K562 (cell line): Measurements from ENCODE around the gene ATF4. TPM values are rescaled to one million over a fixed set of nuclear protein-coding genes. Genes with fewer than 3 reads are reported as not detected.

Source experiments
- ATAC-seq: fragments of 200-7000 bp; cut with Tn5 transposase; 3 replicates; pipeline ENCODE4 v1.9.1; 2020; ENCODE audit warnings: moderate library complexity
- BruUV-seq: library from RNA; stranded (reverse); fragments of 400-500 nt; replicated peaks from 2 replicates; lab custom pipeline; 2021; lab: Mats Ljungman, UMichigan
- CTCF ChIA-PET: fragments of 300-600 bp; formaldehyde crosslinking; extraction: SDS; loops from one replicate; lab custom pipeline; 2021; ENCODE audit warnings: low intra/inter-chr PET ratio; lab: Yijun Ruan, JAX
- POLR2A ChIA-PET: fragments of 300-600, 350-650 bp; sonication (Branson Sonifier 250); formaldehyde crosslinking; extraction: SDS; loops from one replicate; lab custom pipeline; 2021; ENCODE audit warnings: antibody characterized with exemption, inconsistent platforms; lab: Yijun Ruan, JAX
- DNase-seq, 4 experiments: peaks; one replicate each; pipeline versions ENCODE4 v3.0.0 to v3.0.0-alpha.2; 2011 to 2018; ENCODE audit warnings: low spot score in 3 of 4, mixed read lengths in 3 of 4; ENCODE audit errors: extremely low read depth in 1 of 4
- FAIRE-seq: peaks from 2 replicates; lab custom pipeline; 2011; peaks lifted over from hg19 to GRCh38; lab: Jason Lieb, UNC
- H2AFZ ChIP-seq: 2 replicates; pipeline ENCODE4 v1.6.0; 2011; ENCODE audit warnings: low read depth, low read length, control low read depth, inconsistent platforms
- H3K27ac ChIP-seq: fragments of 200-600 bp; 3 replicates; pipeline ENCODE4 v1.8.0; 2011; ENCODE audit warnings: low read depth, mild to moderate bottlenecking, control low read depth, inconsistent platforms, low read length, moderate library complexity, mixed read lengths; ENCODE audit errors: extremely low read depth
- H3K27me3 ChIP-seq, 2 experiments: fragments of 300-600 bp in 1 of 2; 2 replicates in 1 of 2; 3 replicates in 1 of 2; pipeline versions ENCODE4 v1.6.0 to v1.8.0; 2011; ENCODE audit warnings: inconsistent platforms in 2 of 2, low read length in 2 of 2, mild to moderate bottlenecking in 1 of 2, mixed read lengths in 1 of 2, moderate library complexity in 1 of 2; ENCODE audit not compliant: control insufficient read depth in 2 of 2, insufficient read depth in 2 of 2
- H3K36me3 ChIP-seq: fragments of 300-600 bp; 3 replicates; pipeline ENCODE4 v1.8.0; 2011; ENCODE audit warnings: mild to moderate bottlenecking, low read length, inconsistent platforms; ENCODE audit not compliant: control insufficient read depth, insufficient read depth
- H3K4me1 ChIP-seq, 2 experiments: fragments of 200-600 bp in 1 of 2; replicated peaks in 1 of 2; 2 replicates in 1 of 2; 3 replicates in 1 of 2; pipeline versions ENCODE4 v1.5.1 to v1.8.0; 2011; ENCODE audit warnings: inconsistent platforms in 2 of 2, low read length in 2 of 2, mild to moderate bottlenecking in 1 of 2, mixed read lengths in 1 of 2, moderate library complexity in 1 of 2; ENCODE audit not compliant: control insufficient read depth in 2 of 2, insufficient read depth in 2 of 2
- H3K4me2 ChIP-seq: 2 replicates; pipeline ENCODE4 v1.6.1; 2011; ENCODE audit warnings: low read length, control low read depth, inconsistent platforms, mixed read lengths; ENCODE audit not compliant: insufficient read depth
- H3K4me3 ChIP-seq: fragments of 200-600 bp; sonication (generic), shearing (Covaris generic); 2 replicates; pipeline ENCODE4 v1.5.1; 2016; ENCODE audit warnings: control low read depth, inconsistent platforms
- H3K79me2 ChIP-seq: fragments of 200-600 bp; 3 replicates; pipeline ENCODE4 v1.8.0; 2011; ENCODE audit warnings: low read length, inconsistent platforms; ENCODE audit not compliant: control insufficient read depth, insufficient read depth
- H3K9ac ChIP-seq, 2 experiments: 2 replicates each; pipeline versions ENCODE4 v1.6.0 to v1.6.1; 2011; ENCODE audit warnings: low read depth in 2 of 2, low read length in 2 of 2, control low read depth in 1 of 2, inconsistent platforms in 1 of 2, mild to moderate bottlenecking in 1 of 2, mixed read lengths in 1 of 2; ENCODE audit not compliant: insufficient read depth in 1 of 2
- H3K9me1 ChIP-seq: one replicate; pipeline ENCODE4 v1.6.0; 2011; ENCODE audit warnings: inconsistent platforms, mild to moderate bottlenecking, low read length, moderate library complexity; ENCODE audit not compliant: control insufficient read depth, insufficient read depth
- H3K9me3 ChIP-seq: replicated peaks from 2 replicates; pipeline ENCODE4 v1.5.1; 2011; ENCODE audit warnings: low read depth, low read length, inconsistent platforms; ENCODE audit not compliant: control insufficient read depth, insufficient read depth
- H4K20me1 ChIP-seq: replicated peaks from 2 replicates; pipeline ENCODE4 v1.6.1; 2011; ENCODE audit warnings: low read length, inconsistent platforms, mixed read lengths; ENCODE audit not compliant: control insufficient read depth, insufficient read depth
- ETV5 ChIP-seq: sonication (generic); formaldehyde crosslinking; IDR thresholded peaks from 2 replicates; pipeline ENCODE4 v1.4.0; 2020; ENCODE audit warnings: low read depth, mild to moderate bottlenecking, missing genetic modification reagents
- HNRNPL ChIP-seq: fragments of 200-400 bp; formaldehyde crosslinking; IDR thresholded peaks from 2 replicates; pipeline ENCODE4 v1.6.1; 2017; ENCODE audit warnings: low read depth, mild to moderate bottlenecking, low read length
- MAX ChIP-seq: sonication (generic); formaldehyde crosslinking; IDR thresholded peaks from 2 replicates; pipeline ENCODE4 v1.9.0; 2022; ENCODE audit warnings: mild to moderate bottlenecking, missing genetic modification reagents
- TCF15 ChIP-seq: fragments of 250-450 bp; sonication (Bioruptor Pico); IDR thresholded peaks from 2 replicates; pipeline ENCODE4 v1.8.0; 2022; ENCODE audit warnings: moderate library complexity, mild to moderate bottlenecking, inconsistent platforms
- TOE1 ChIP-seq, 2 experiments: fragments of 450-650 bp in 1 of 2; sonication (generic) in 1 of 2; formaldehyde crosslinking in 1 of 2; IDR thresholded peaks; 2 replicates each; pipeline versions ENCODE4 v1.7.1 to v1.8.0; 2016 to 2022; ENCODE audit warnings: borderline replicate concordance in 2 of 2, mild to moderate bottlenecking in 2 of 2, antibody characterized with exemption in 1 of 2, inconsistent platforms in 1 of 2, low read depth in 1 of 2, missing genetic modification reagents in 1 of 2, moderate library complexity in 1 of 2
- TSC22D4 ChIP-seq: fragments of 450-650 bp; IDR thresholded peaks from 2 replicates; pipeline ENCODE4 v1.6.1; 2016; ENCODE audit warnings: missing genetic modification characterization, missing biosample characterization, control low read depth
- WHSC1 ChIP-seq: IDR thresholded peaks from one replicate; pipeline ENCODE4 v1.6.1; 2012; ENCODE audit warnings: low read length, control low read depth, inconsistent platforms
- XRCC3 ChIP-seq: fragments of 450-650 bp; IDR thresholded peaks from 2 replicates; pipeline ENCODE4 v1.6.1; 2017; ENCODE audit warnings: mild to moderate bottlenecking, moderate library complexity
- ZBTB33 ChIP-seq: sonication (generic); formaldehyde crosslinking; IDR thresholded peaks from 2 replicates; pipeline ENCODE4 v1.8.1; 2023; ENCODE audit warnings: mild to moderate bottlenecking, missing genetic modification reagents
- ZNF324 ChIP-seq: fragments of 250-450 bp; sonication (Bioruptor Pico); IDR thresholded peaks from 2 replicates; pipeline ENCODE4 v1.4.0; 2020; ENCODE audit warnings: mild to moderate bottlenecking
- ZNF551 ChIP-seq: fragments of 250-450 bp; sonication (Bioruptor Pico); IDR thresholded peaks from 2 replicates; pipeline ENCODE4 v1.5.0; 2021; ENCODE audit warnings: mild to moderate bottlenecking, moderate library complexity
- WGBS: fragments of 100-300 bp; shearing (Covaris generic); methylation state at CpG from one replicate; pipeline ENCODE4 v1.1.6; 2016; ENCODE audit warnings: low coverage, mixed read lengths; ENCODE audit not compliant: insufficient coverage; ENCODE audit errors: missing lambda C conversion rate; 5-methylcytosine and 5-hydroxymethylcytosine counted together
- in situ Hi-C: fragments of 300-500 bp; cut with MboI; formaldehyde crosslinking; loops from 4 replicates; pipeline ENCODE4 v1.15.0; 2018; ENCODE audit warnings: inconsistent platforms, mixed read lengths
- intact Hi-C: fragments of 100-400 bp; cut with micrococcal nuclease; formaldehyde crosslinking; loops from 2 replicates; pipeline ENCODE4 v1.14.2; 2022
- polyA plus RNA-seq, 8 experiments: library from polyadenylated mRNA; depleted of rRNA in 4 of 8; stranded (reverse) in 5 of 8; unstranded in 3 of 8; fragments of >200 nt; fragmentation: Nextera tagmentation in 2 of 8; fragmentation: Illumina TruSeq in 1 of 8; extraction: Ambion mirVana in 2 of 8; extraction: Trizol in 1 of 8; gene quantifications; 2 replicates each; pipeline versions ENCODE4 v1.2.1 to v1.2.3, GENCODE V29; 2011 to 2014; ENCODE audit warnings: inconsistent platforms in 1 of 8, missing spikeins in 1 of 8
- total RNA-seq, 7 experiments: library from RNA; depleted of rRNA in 6 of 7; stranded (reverse); fragments of >200 nt in 6 of 7; fragmentation: Illumina TruSeq in 2 of 7; extraction: Trizol in 2 of 7; gene quantifications; 2 replicates each; pipeline versions ENCODE4 v1.2.1 to v1.2.3, GENCODE V29; 2011 to 2021; ENCODE audit warnings: low replicate concordance in 1 of 7
- TF ChIP-seq, protein P1 (sequence below), 2 experiments: fragments of 450-650 bp; IDR thresholded peaks; 2 replicates each; pipeline ENCODE4 v1.6.1; 2016

ATF4 gene
- total and polyA plus RNA-seq, 9 of the 15 experiments (the other 6 are each of a cell fraction or from before 2014, with no cell fraction given) = 93.1 to 723 (median 355) TPM

DNA sequence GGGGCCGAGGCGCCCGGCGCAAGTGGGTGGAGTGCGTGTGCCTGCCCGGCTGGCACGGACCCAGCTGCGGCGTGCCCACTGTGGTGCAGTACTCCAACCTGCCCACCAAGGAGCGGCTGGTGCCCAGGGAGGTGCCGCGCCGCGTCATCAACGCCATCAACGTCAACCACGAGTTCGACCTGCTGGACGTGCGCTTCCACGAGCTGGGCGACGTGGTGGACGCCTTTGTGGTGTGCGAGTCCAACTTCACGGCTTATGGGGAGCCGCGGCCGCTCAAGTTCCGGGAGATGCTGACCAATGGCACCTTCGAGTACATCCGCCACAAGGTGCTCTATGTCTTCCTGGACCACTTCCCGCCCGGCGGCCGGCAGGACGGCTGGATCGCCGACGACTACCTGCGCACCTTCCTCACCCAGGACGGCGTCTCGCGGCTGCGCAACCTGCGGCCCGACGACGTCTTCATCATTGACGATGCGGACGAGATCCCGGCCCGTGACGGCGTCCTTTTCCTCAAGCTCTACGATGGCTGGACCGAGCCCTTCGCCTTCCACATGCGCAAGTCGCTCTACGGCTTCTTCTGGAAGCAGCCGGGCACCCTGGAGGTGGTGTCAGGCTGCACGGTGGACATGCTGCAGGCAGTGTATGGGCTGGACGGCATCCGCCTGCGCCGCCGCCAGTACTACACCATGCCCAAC is 32.4 kb upstream of the ATF4 start:
- Histone ChIP-seq H4K20me1 (no peaks in the 10 kb centered on the region), H3K4me3 (no peak overlapping the region), H3K4me1 (peaks cover 29 to 53% of the 10 kb centered on the region in 2 experiments), H3K79me2 (peaks cover 26% of the 10 kb centered on the region; the same call in 2 of the 3 replicates), H3K9me3 (no peaks in the 10 kb centered on the region), H3K27ac (peak overlapping the region; percentile 73; the same call in 1 of the 3 replicates), H2AFZ (no peak overlapping the region), H3K27me3 (no peaks in the 10 kb centered on the region), H3K4me2 (peak overlapping the region; percentile 58; the same call in 1 of the 2 replicates), H3K9me1 (no peaks in the 10 kb centered on the region), H3K9ac (peak overlapping the region; percentile 25 to 83; a peak in 1 of 4 replicates), H3K36me3 (peaks cover 10% of the 10 kb centered on the region; the same call in 1 of the 3 replicates)
- intact Hi-C loops = loop anchor here (2.0 kb wide), 1 partner anchor 23 kb away; no protein-coding TSS in a partner anchor
- ChIA-PET POLR2A (interaction anchor here (1.0 to 1.5 kb wide), 3 partner anchors 9 to 168 kb away, joined by 3 to 6 read pairs (median 3); partner anchors contain the start of gene RPL3), CTCF (no interaction called here)
- BruUV-seq = no TSS peak
- DNase-seq = no peak
- FAIRE-seq = no peak
- in situ Hi-C loops = no loop called here
- 95% methylated on average over 41 of the region's 70 CpGs for WGBS
- ATAC-seq = no peak
- peak; percentile 81 for TF ChIP-seq ZBTB33 (CRISPR knock-in tag)
- TF ChIP-seq WHSC1 = no peak
- TF ChIP-seq, protein P1, sequence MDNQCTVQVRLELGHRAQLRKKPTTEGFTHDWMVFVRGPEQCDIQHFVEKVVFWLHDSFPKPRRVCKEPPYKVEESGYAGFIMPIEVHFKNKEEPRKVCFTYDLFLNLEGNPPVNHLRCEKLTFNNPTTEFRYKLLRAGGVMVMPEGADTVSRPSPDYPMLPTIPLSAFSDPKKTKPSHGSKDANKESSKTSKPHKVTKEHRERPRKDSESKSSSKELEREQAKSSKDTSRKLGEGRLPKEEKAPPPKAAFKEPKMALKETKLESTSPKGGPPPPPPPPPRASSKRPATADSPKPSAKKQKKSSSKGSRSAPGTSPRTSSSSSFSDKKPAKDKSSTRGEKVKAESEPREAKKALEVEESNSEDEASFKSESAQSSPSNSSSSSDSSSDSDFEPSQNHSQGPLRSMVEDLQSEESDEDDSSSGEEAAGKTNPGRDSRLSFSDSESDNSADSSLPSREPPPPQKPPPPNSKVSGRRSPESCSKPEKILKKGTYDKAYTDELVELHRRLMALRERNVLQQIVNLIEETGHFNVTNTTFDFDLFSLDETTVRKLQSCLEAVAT (IDR thresholded peaks at IDR 0.05) = peak in 1 of 2 experiments; percentile 31; a peak in 1 of 4 replicates
- no peak for TF ChIP-seq TSC22D4
- TF ChIP-seq ETV5 (CRISPR knock-in tag) = no peak
- no peak for TF ChIP-seq ZNF551
- peak; percentile 75; the same call in 1 of the 2 replicates for TF ChIP-seq HNRNPL
- TF ChIP-seq XRCC3 = no peak
- TF ChIP-seq ZNF324 (CRISPR knock-in tag) = no peak
- no peak for TF ChIP-seq TCF15 (CRISPR knock-in tag)
- TF ChIP-seq MAX = no peak
- TF ChIP-seq TOE1 (IDR thresholded peaks at IDR 0.05; ENCODE audit: borderline replicate concordance) = no peak
- TF ChIP-seq TOE1 (CRISPR knock-in tag; IDR thresholded peaks at IDR 0.05; ENCODE audit: borderline replicate concordance, low read depth) = no peak
